ENCODE results near the gene ADAMTS7.
A peak's percentile ranks its signal among the peaks of the same experiment; 100 is the strongest.
"Not testable (repeated sequence)": the region's sequence is repeated elsewhere in the genome, so short reads cannot be mapped to it uniquely, and the experiment has no call there.

ADAMTS7 gene

GRCh38 chr15:78828920-78829319 lies 17.7 kb upstream of the ADAMTS7 start:
- DNase-seq = no peak

GRCh38 chr15:78822514-78822913 lies 11.2 kb upstream of the ADAMTS7 start:
- DNase-seq = no peak

- no peak for DNase-seq
Measured at GRCh38 chr15:78811825-78812183, 540 bp upstream of the ADAMTS7 start.

- no peak for DNase-seq
Measured at GRCh38 chr15:78810362-78811123, 721 bp downstream of the ADAMTS7 start.

- DNase-seq = no peak
Measured at GRCh38 chr15:78810003-78810361, 1.3 kb downstream of the ADAMTS7 start.

GRCh38 chr15:78808550-78808949 lies 2.7 kb downstream of the ADAMTS7 start:
- no peak for DNase-seq

GRCh38 chr15:78807359-78807758 lies 3.9 kb downstream of the ADAMTS7 start:
- DNase-seq = no peak

- no peak for DNase-seq
Measured at GRCh38 chr15:78804391-78804792, 6.9 kb downstream of the ADAMTS7 start.

GRCh38 chr15:78800806-78801205 lies 10.5 kb downstream of the ADAMTS7 start:
- no peak for DNase-seq

- DNase-seq = no peak
Measured at GRCh38 chr15:78800189-78800588, 11.1 kb downstream of the ADAMTS7 start.

- not testable (repeated sequence) for DNase-seq
Measured at GRCh38 chr15:78799102-78799501, 12.2 kb downstream of the ADAMTS7 start.

- not testable (repeated sequence) for DNase-seq
Measured at GRCh38 chr15:78798355-78798754, 12.9 kb downstream of the ADAMTS7 start.

GRCh38 chr15:78797951-78798350 lies 13.3 kb downstream of the ADAMTS7 start:
- DNase-seq = no peak

GRCh38 chr15:78796510-78796909 lies 14.8 kb downstream of the ADAMTS7 start:
- no peak for DNase-seq

GRCh38 chr15:78795043-78795442 lies 16.2 kb downstream of the ADAMTS7 start:
- DNase-seq = no peak

GRCh38 chr15:78794446-78794845 lies 16.8 kb downstream of the ADAMTS7 start:
- DNase-seq = not testable (repeated sequence)

GRCh38 chr15:78791357-78791756 lies 19.9 kb downstream of the ADAMTS7 start:
- no peak for DNase-seq

GRCh38 chr15:78790027-78790426 lies 21.2 kb downstream of the ADAMTS7 start:
- DNase-seq = peak; percentile 13

GRCh38 chr15:78789615-78790014 lies 21.6 kb downstream of the ADAMTS7 start:
- no peak for DNase-seq

GRCh38 chr15:78788016-78788660 lies 23.1 kb downstream of the ADAMTS7 start:
- DNase-seq = no peak

- not testable (repeated sequence) for DNase-seq
Measured at GRCh38 chr15:78782402-78782801, 28.9 kb downstream of the ADAMTS7 start.

GRCh38 chr15:78781381-78781780 lies 29.9 kb downstream of the ADAMTS7 start:
- not testable (repeated sequence) for DNase-seq

GRCh38 chr15:78779975-78780374 lies 31.3 kb downstream of the ADAMTS7 start:
- not testable (repeated sequence) for DNase-seq

- DNase-seq = not testable (repeated sequence)
Measured at GRCh38 chr15:78779176-78779785, 32.0 kb downstream of the ADAMTS7 start.

Data from stimulated activated CD4-positive, alpha-beta T cell treated with anti-CD3 and anti-CD28 coated beads, Interleukin-4, amount 100 ng/mL, for 24 hours (primary cell).